ENCODE data around the gene ARSA.
"Not testable (repeated sequence)": the region's sequence is repeated elsewhere in the genome, so short reads cannot be mapped to it uniquely, and the experiment has no call there.

The ARSA gene

GRCh38 chr22:50620593-50621355, 7.2 kb downstream of the ARSA start:
- DNase-seq = no peak

GRCh38 chr22:50614296-50614695, 13.7 kb downstream of the ARSA start:
- DNase-seq = not testable (repeated sequence)

DNA sequence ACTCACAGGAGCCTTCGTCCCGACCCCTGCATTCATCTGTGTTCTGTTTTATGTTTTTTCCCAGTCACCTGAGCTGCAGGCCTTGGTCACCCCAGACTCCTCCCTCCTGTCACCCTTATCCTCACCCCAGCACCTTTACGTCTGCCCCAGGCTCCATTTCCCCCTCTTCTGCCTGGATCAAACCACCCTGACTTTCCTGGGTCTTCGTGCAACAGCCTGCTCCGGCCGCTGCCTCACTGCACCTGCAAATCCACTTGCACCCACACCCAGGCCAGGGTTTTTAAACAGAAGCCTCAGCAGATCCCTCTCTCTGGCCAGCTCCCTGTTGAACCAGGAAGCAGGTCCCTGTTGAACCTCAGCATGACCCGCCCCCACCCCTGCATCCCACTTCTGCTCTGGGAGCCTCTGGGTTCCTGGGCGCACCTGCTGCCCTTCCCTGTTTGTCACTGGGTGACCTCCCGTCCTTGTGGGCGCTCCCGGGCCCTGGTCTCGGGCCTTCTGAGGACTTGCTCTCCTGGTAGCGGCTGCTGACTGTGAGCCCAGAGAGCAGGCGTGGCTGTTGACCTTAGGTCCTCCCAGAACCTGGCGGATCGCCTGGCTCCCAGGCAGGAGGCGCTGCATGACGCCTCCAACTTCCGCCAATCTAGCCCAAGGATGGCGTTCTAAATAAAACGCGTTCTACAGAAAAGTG, 14.5 kb downstream of the ARSA start:
- DNase-seq = no peak

GRCh38 chr22:50612528-50613221, 15.3 kb downstream of the ARSA start:
- DNase-seq = no peak

DNA sequence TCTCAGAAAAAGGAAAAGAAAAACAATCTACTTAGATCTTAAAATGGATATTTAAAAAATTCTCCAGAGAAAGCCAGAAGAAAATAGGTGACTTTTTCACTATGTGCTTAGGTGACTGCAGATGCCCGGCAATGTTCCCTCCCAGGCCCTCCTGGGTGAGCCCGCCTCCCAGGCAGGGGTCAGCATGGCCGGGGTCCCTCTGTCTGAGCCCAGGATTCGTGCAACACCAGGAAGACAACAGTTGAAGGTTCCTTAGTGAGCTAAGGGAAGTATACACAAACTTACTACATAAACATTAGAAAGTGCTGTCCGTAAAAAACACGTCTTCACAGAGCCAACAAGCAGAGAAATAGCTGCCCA, 15.8 kb downstream of the ARSA start:
- DNase-seq = no peak

GRCh38 chr22:50611341-50612060, 16.5 kb downstream of the ARSA start:
- DNase-seq = no peak

- no peak for DNase-seq
These were observed 17.4 kb downstream of the ARSA start for GRCh38 chr22:50610581-50610980.

- no peak for DNase-seq
These were observed 17.9 kb downstream of the ARSA start for GRCh38 chr22:50610041-50610451.

GRCh38 chr22:50609599-50609998, 18.4 kb downstream of the ARSA start:
- DNase-seq = no peak

DNA sequence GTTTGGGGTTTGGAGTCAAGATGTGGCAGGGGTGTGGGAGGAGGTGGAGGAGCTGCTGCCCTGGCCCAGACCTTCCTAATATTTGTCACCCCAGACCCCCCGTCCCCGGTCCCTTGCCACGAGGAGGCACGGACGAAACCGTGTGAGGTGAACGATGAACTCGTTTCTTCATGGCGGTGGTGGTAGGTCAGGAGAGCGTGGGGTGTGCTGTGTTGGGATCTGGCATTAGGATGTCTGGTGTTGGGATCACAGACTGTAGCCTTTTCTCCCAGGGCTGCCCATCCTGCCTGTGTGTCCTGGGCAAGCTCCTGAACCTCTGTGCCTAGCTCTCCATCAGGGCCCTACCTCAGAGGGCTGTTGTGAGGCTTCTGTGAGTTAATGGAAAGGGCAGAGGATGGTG, 19.0 kb downstream of the ARSA start:
- DNase-seq = no peak

DNA sequence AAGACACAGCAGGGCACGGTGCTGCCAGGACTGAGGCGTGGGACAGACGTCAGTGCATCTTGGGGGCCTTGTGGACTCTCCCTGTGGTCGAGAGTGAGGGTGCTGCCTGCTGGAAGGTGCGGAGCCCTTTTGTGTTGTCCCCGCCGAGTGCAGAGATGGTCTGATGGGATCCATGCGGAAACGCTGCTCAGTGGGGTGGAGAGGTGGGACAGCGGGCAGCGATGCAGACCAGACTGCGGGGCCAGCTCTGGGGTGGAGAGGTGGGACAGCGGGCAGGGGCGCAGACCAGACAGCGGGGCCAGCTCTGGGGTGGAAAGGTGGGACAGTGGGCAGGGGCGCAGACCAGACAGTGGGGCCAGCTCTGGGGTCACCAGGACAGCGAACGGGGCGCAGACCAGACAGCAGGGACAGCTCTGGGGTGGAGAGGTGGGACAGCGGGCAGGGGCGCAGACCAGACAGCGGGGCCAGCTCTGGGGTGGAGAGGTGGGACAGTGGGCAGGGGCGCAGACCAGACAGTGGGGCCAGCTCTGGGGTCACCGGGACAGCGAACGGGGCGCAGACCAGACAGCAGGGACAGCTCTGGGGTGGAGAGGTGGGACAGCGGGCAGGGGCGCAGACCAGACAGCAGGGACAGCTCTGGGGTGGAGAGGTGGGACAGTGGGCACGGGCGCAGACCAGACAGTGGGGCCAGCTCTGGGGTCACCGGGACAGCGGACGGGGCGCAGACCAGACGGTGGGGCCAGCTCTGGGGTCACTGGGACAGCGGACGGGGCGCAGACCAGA, 19.7 kb downstream of the ARSA start:
- DNase-seq = not testable (repeated sequence)

GRCh38 chr22:50607659-50608020, 20.3 kb downstream of the ARSA start:
- DNase-seq = no peak

DNA sequence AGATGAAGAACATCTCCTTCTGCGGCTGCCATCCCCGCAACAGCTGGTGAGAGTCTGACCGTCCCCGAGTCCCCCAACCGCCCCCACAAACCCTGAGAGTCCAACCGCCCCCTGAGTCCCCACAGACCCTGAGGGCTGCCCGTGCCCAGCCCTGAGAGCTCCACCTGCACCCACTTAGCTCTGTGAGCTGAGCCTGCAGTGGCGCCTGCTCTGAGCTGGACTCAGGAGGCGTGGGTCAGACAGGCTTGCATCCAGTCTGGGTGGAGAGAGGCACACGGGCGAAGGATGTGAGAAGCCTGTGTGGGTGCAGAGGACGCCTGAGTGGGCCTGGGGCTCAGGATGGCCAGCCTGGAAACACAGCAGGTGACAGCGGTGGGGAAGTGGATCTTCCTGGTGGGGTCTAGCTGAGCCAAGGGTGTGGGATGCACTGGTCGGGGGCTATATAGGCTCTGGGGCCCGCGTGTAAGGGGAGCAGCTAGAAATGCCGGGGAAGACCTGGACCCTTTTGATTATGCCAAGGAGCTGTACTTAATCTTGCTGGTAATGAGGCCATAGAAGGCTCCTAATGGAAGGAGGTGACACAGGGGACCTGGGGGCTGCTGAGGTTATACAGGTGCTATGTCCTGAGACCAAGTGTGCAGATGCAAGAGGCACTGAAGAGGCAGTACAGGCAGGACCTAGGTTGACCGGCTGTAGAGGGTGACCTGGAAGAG, 20.9 kb downstream of the ARSA start:
- no peak for DNase-seq

GRCh38 chr22:50606165-50606945, 21.6 kb downstream of the ARSA start:
- no peak for DNase-seq

DNA sequence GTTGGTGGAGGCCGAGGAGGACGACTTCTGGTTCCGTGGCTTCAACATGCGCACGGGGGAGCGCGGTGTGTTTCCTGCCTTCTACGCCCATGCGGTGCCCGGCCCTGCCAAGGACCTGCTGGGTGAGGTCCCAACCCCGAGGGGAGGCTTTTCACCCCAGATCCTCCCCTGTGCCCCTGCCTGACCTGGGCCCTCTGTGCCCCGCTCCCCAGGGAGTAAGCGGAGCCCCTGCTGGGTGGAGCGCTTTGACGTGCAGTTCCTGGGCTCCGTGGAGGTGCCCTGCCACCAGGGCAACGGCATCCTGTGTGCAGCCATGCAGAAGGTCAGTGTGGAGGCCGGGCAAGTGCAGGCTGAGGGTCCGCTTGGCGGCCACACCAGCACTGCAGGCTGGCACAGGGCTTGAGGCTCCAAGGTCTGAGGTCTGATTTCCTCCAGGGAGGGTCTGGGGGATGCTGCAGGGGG, 22.3 kb downstream of the ARSA start:
- no peak for DNase-seq

- DNase-seq = no peak
These were observed 22.8 kb downstream of the ARSA start for GRCh38 chr22:50605002-50605612.

GRCh38 chr22:50604256-50605001, 23.5 kb downstream of the ARSA start:
- no peak for DNase-seq

DNA sequence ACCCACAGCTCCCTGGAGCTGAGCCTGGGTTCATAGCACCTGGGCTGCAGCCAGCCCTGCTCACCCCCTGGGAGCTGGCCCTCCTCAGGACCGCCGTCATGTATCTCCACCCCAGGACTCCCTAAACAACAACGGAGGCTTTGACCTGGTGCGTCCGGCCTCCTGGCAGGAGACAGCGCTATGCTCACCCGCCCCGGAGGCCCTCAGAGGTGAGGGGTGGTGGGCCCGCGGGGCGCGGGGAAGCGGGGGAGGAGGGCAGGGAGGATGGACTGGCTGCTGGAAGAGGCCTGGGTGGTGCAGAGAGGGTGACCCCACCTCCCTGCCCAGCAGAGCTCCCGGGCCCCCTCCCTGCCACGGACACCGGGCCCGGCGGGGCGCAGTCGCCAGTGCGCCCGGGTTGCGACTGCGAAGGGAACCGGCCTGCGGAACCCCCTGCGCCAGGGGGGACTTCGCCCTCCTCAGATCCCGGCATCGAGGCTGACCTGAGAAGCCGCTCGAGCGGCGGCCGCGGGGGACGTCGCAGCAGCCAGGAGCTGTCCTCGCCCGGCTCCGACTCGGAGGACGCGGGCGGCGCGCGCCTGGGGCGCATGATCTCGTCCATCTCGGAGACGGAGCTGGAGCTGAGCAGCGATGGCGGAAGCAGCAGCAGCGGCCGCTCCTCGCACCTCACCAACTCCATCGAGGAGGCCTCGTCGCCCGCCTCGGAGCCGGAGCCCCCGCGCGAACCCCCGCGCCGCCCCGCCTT, 24.3 kb downstream of the ARSA start:
- no peak for DNase-seq

DNA sequence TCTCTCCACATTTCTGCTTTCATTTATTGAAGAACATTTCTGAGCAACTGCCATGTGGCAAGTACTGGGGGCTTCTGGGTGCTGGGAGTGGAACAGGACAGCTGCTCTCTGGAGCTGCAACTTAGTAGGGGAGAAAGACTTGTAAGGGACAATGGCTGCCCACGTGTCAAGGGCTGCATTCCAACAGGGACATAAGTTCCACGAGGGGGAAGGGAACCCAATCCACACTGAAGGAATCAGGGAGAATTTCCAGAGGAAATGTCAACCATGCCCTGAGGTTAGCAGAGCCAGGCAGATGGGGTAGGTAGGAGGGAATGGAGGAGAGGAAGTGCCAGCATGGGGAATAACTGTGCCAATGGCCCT, 25.6 kb downstream of the ARSA start:
- DNase-seq = no peak

All from SIG-M5 (cell line).